HCT116 (cell line): ENCODE data around the gene MIPEP. TPM values are rescaled to one million over a fixed set of nuclear protein-coding genes. Genes with fewer than 3 reads are reported as not detected.

Experiments used
- ATAC-seq: fragments of 200-7000 bp; cut with Tn5 transposase; 2 replicates; pipeline ENCODE4 v1.9.1; 2020; ENCODE audit warnings: mild to moderate bottlenecking, moderate library complexity
- BruUV-seq: library from RNA; stranded (reverse); fragments of 400-500 nt; replicated peaks from 2 replicates; lab custom pipeline; 2021; lab: Mats Ljungman, UMichigan
- CTCF ChIA-PET: fragments of 300-600 bp; sonication (Branson Sonifier 250); formaldehyde crosslinking; loops from one replicate; lab custom pipeline; 2021; ENCODE audit warnings: antibody characterized with exemption; lab: Charles Lee
- POLR2A ChIA-PET: fragments of 300-600, 350-600 bp; sonication (Branson Sonifier 250); formaldehyde crosslinking; loops from one replicate; lab custom pipeline; 2021; ENCODE audit warnings: antibody characterized with exemption; lab: Charles Lee
- RAD21 ChIA-PET, 2 experiments: fragments of 300-600 bp; sonication (Branson Sonifier 250); formaldehyde crosslinking; loops; one replicate each; lab custom pipeline; 2023; ENCODE audit warnings: low total read pairs in 2 of 2; ENCODE audit not compliant: uncharacterized antibody in 2 of 2, unreplicated experiment in 2 of 2, low non-redundant PET in 1 of 2; lab: Charles Lee
- DNase-seq: peaks from one replicate; pipeline ENCODE4 v3.0.0-alpha.2; 2010; ENCODE audit warnings: low read depth, low spot score
- H2AFZ ChIP-seq: fragments of 200-600 bp; shearing (Covaris generic), sonication (generic); 2 replicates; pipeline ENCODE4 v1.6.1; 2017; ENCODE audit warnings: low read depth, mixed run types, mixed read lengths, antibody characterized with exemption, low read length; ENCODE audit not compliant: poor library complexity, severe bottlenecking
- H3K27ac ChIP-seq: 2 replicates; pipeline ENCODE4 v1.5.1; 2012; ENCODE audit warnings: low read depth, low read length
- H3K27me3 ChIP-seq: fragments of 200-600 bp; sonication (generic); 2 replicates; pipeline ENCODE4 v1.6.1; 2016; ENCODE audit warnings: mixed run types, low read length, mixed read lengths; ENCODE audit not compliant: insufficient read depth
- H3K36me3 ChIP-seq, 2 experiments: fragments of 200-500 bp in 1 of 2; fragments of 200-600 bp in 1 of 2; sonication (Bioruptor generic) in 1 of 2; sonication (generic) in 1 of 2; 2 replicates each; pipeline versions ENCODE4 v1.5.1 to v1.6.1; 2014 to 2016; ENCODE audit warnings: low read length in 2 of 2, inconsistent platforms in 1 of 2, mixed read lengths in 1 of 2, mixed run types in 1 of 2; ENCODE audit not compliant: insufficient read depth in 2 of 2, control insufficient read depth in 1 of 2
- H3K4me1 ChIP-seq, 2 experiments: fragments of 200-600 bp in 1 of 2; sonication (generic) in 1 of 2; 2 replicates each; pipeline versions ENCODE4 v1.5.1 to v1.6.1; 2012 to 2017; ENCODE audit warnings: low read length in 2 of 2, inconsistent platforms in 1 of 2, mild to moderate bottlenecking in 1 of 2, mixed read lengths in 1 of 2, mixed run types in 1 of 2, moderate library complexity in 1 of 2; ENCODE audit not compliant: insufficient read depth in 2 of 2, control insufficient read depth in 1 of 2
- H3K4me2 ChIP-seq: fragments of 200-600 bp; sonication (generic); 2 replicates; pipeline ENCODE4 v1.6.1; 2017; ENCODE audit warnings: mixed run types, low read length, mixed read lengths
- H3K4me3 ChIP-seq, 2 experiments: fragments of 200-600 bp in 1 of 2; sonication (generic) in 1 of 2; replicated peaks in 1 of 2; 2 replicates each; pipeline ENCODE4 v1.5.1; 2011 to 2016; ENCODE audit warnings: low read length in 2 of 2, control low read depth in 1 of 2, low read depth in 1 of 2, mild to moderate bottlenecking in 1 of 2, mixed read lengths in 1 of 2, mixed run types in 1 of 2
- H3K79me2 ChIP-seq: fragments of 200-600 bp; sonication (generic); 2 replicates; pipeline ENCODE4 v1.6.1; 2017; ENCODE audit warnings: mild to moderate bottlenecking, mixed run types, low read length, moderate library complexity, mixed read lengths; ENCODE audit not compliant: insufficient read depth
- H3K9ac ChIP-seq: fragments of 200-600 bp; sonication (generic); 2 replicates; pipeline ENCODE4 v1.6.1; 2016; ENCODE audit warnings: low read length, mixed read lengths
- H3K9me2 ChIP-seq: fragments of 200-600 bp; sonication (generic), shearing (Covaris generic); 2 replicates; pipeline ENCODE4 v1.6.1; 2017; ENCODE audit warnings: mixed run types, mild to moderate bottlenecking, moderate library complexity; ENCODE audit not compliant: insufficient read depth
- H3K9me3 ChIP-seq, 2 experiments: fragments of 200-500 bp in 1 of 2; fragments of 200-600 bp in 1 of 2; sonication (Bioruptor generic) in 1 of 2; sonication (generic) in 1 of 2; 2 replicates each; pipeline ENCODE4 v1.6.1; 2014 to 2017; ENCODE audit warnings: low read length in 2 of 2, mixed read lengths in 2 of 2, inconsistent platforms in 1 of 2, low read depth in 1 of 2, mild to moderate bottlenecking in 1 of 2, mixed run types in 1 of 2, moderate library complexity in 1 of 2; ENCODE audit not compliant: control insufficient read depth in 1 of 2, insufficient read depth in 1 of 2
- H4K20me1 ChIP-seq: fragments of 200-600 bp; sonication (generic), shearing (Covaris generic); 2 replicates; pipeline ENCODE4 v1.6.1; 2017; ENCODE audit warnings: mixed run types, mild to moderate bottlenecking, moderate library complexity; ENCODE audit not compliant: insufficient read depth
- ATF3 ChIP-seq: IDR thresholded peaks from 2 replicates; pipeline ENCODE4 v1.6.1; 2012
- CTCF ChIP-seq, 3 experiments: fragments of 200-600 bp in 1 of 3; sonication (generic) in 1 of 3; IDR thresholded peaks in 2 of 3; conservative IDR thresholded peaks in 1 of 3; 2 replicates each; pipeline ENCODE4 v1.5.1; 2012 to 2017; ENCODE audit warnings: low read depth in 2 of 3, low read length in 2 of 3, antibody characterized with exemption in 1 of 3, borderline replicate concordance in 1 of 3, control low read depth in 1 of 3, mild to moderate bottlenecking in 1 of 3, mixed read lengths in 1 of 3, mixed run types in 1 of 3, moderate library complexity in 1 of 3; ENCODE audit not compliant: insufficient read depth in 1 of 3
- EGR1 ChIP-seq: IDR thresholded peaks from 2 replicates; pipeline ENCODE4 v1.6.1; 2012; ENCODE audit warnings: low read depth
- ELF1 ChIP-seq: IDR thresholded peaks from 2 replicates; pipeline ENCODE4 v1.6.1; 2012; ENCODE audit warnings: low read depth, borderline replicate concordance
- FOSL1 ChIP-seq: IDR thresholded peaks from 2 replicates; pipeline ENCODE4 v1.6.1; 2012; ENCODE audit warnings: low read depth
- MAX ChIP-seq: IDR thresholded peaks from 2 replicates; pipeline ENCODE4 v1.6.1; 2012
- POLR2A ChIP-seq: IDR thresholded peaks from 2 replicates; pipeline ENCODE4 v1.7.0; 2011; ENCODE audit warnings: borderline replicate concordance; ENCODE audit not compliant: insufficient read depth, insufficient read length; ENCODE audit errors: extremely low read depth
- POLR2AphosphoS5 ChIP-seq: IDR thresholded peaks from 2 replicates; pipeline ENCODE4 v1.6.1; 2011; ENCODE audit warnings: mild to moderate bottlenecking, low read depth, low read length, moderate library complexity
- RAD21 ChIP-seq: IDR thresholded peaks from 2 replicates; pipeline ENCODE4 v1.6.1; 2012; ENCODE audit warnings: low read depth, mild to moderate bottlenecking
- SIN3A ChIP-seq: IDR thresholded peaks from 2 replicates; pipeline ENCODE4 v1.6.1; 2012; ENCODE audit warnings: low read depth
- YY1 ChIP-seq: IDR thresholded peaks from 2 replicates; pipeline ENCODE4 v1.6.1; 2011; ENCODE audit warnings: low read length, low read depth, moderate library complexity, mild to moderate bottlenecking; ENCODE audit not compliant: insufficient replicate concordance; ENCODE audit errors: extremely low read depth
- ZNF274 ChIP-seq: fragments of 200-500 bp; sonication (Bioruptor generic); IDR thresholded peaks from 2 replicates; pipeline ENCODE4 v1.6.1; 2014; ENCODE audit warnings: mild to moderate bottlenecking, low read depth, low read length, inconsistent platforms
- intact Hi-C: fragments of 100-400 bp; cut with micrococcal nuclease; formaldehyde crosslinking; loops from 2 replicates; pipeline ENCODE4 v1.10.0; 2022
- total RNA-seq: library from RNA; stranded (reverse); gene quantifications from one replicate; pipeline ENCODE4 v1.2.1, GENCODE V29; 2021; ENCODE audit not compliant: unreplicated experiment

MIPEP gene
- total RNA-seq, 1 experiment from 2014 or later, result 33.3 TPM

GRCh38 chr13:23770973-23771372, 118.2 kb downstream of the MIPEP start:
- no peak overlapping the region for H3K27ac ChIP-seq
- no peaks in the 10 kb centered on the region for H3K27me3 ChIP-seq
- H3K4me1 ChIP-seq, result no peaks in the 10 kb centered on the region
- DNase-seq (no peak), ATAC-seq (no peak)
- no peak overlapping the region for H3K4me3 ChIP-seq
- H2AFZ ChIP-seq, result no peak overlapping the region
- H3K9ac ChIP-seq, result no peak overlapping the region
- TF ChIP-seq YY1 (no peak), ATF3 (no peak), MAX (no peak), ELF1 (no peak), ZNF274 (no peak), CTCF (IDR thresholded peaks at IDR 0.05 in 2 of 3, conservative IDR thresholded peaks at IDR 0.05 in 1 of 3; ENCODE audit: borderline replicate concordance in 1 of 3, insufficient read depth in 1 of 3, low read depth in 2 of 3, low read length in 2 of 3) (no peak), POLR2AphosphoS5 (no peak)
- ChIA-PET RAD21 (no interaction called here), CTCF (no interaction called here), POLR2A (no interaction called here)
- no peaks in the 10 kb centered on the region for H3K79me2 ChIP-seq
- no peaks in the 10 kb centered on the region for H4K20me1 ChIP-seq
- no peak overlapping the region for H3K4me2 ChIP-seq
- intact Hi-C loops, result no loop called here
- H3K9me3 ChIP-seq, result no peaks in the 10 kb centered on the region
- H3K36me3 ChIP-seq, result no peaks in the 10 kb centered on the region
- no TSS peak for BruUV-seq
- H3K9me2 ChIP-seq, result no peaks in the 10 kb centered on the region

- TF ChIP-seq POLR2A, result no peak
- no peak for TF ChIP-seq ATF3
- TF ChIP-seq RAD21, result no peak
- no peak for TF ChIP-seq ELF1
- TF ChIP-seq EGR1, result no peak
- TF ChIP-seq FOSL1, result no peak
- TF ChIP-seq SIN3A, result no peak
- TF ChIP-seq, all 23 proteins: peak for 0
- Histone ChIP-seq H3K9ac (no peak overlapping the region), H3K79me2 (no peaks in the 10 kb centered on the region), H3K36me3 (no peaks in the 10 kb centered on the region), H2AFZ (no peak overlapping the region), H3K27me3 (no peaks in the 10 kb centered on the region), H3K4me3 (no peak overlapping the region), H3K27ac (no peak overlapping the region), H3K4me2 (no peak overlapping the region), H3K9me3 (no peaks in the 10 kb centered on the region), H3K4me1 (no peaks in the 10 kb centered on the region), H4K20me1 (no peaks in the 10 kb centered on the region), H3K9me2 (no peaks in the 10 kb centered on the region)
- ATAC-seq, result no peak
- ChIA-PET POLR2A (no interaction called here), RAD21 (no interaction called here), CTCF (no interaction called here)
- intact Hi-C loops, result no loop called here
- no peak for DNase-seq
- no TSS peak for BruUV-seq
Measured at GRCh38 chr13:23770428-23770827, 118.8 kb downstream of the MIPEP start.
